Kidney (tissue), 14 donors: ENCODE measurements around the gene NTRK3. TPM values are rescaled to one million over a fixed set of nuclear protein-coding genes. Genes with fewer than 3 reads are reported as not detected.

Source experiments
- DNase-seq, 5 donors: peaks; one replicate each; pipeline ENCODE4 v3.0.0-alpha.2; 2013 to 2020
- FAIRE-seq: peaks from 2 replicates; lab custom pipeline; 2012; peaks lifted over from hg19 to GRCh38; lab: Jason Lieb, UNC
- H3K27ac ChIP-seq, 2 donors: one replicate each; pipeline ENCODE4 v1.7.0; 2013; ENCODE audit warnings: low read depth in 2 of 2, low read length in 2 of 2, inconsistent platforms in 1 of 2
- H3K27me3 ChIP-seq: one replicate; pipeline ENCODE4 v1.7.1; 2013; ENCODE audit warnings: low read length, inconsistent platforms; ENCODE audit not compliant: control insufficient read depth, insufficient read depth
- H3K36me3 ChIP-seq, 3 donors: one replicate each; pipeline versions ENCODE4 v1.7.0 to v1.7.1; 2013; ENCODE audit warnings: low read length in 3 of 3, control low read depth in 1 of 3, inconsistent platforms in 1 of 3; ENCODE audit not compliant: insufficient read depth in 3 of 3, control insufficient read depth in 2 of 3
- H3K4me1 ChIP-seq, 3 donors: one replicate each; pipeline versions ENCODE4 v1.7.0 to v1.7.1; 2013; ENCODE audit warnings: low read length in 3 of 3, inconsistent platforms in 1 of 3, low read depth in 1 of 3; ENCODE audit not compliant: control insufficient read depth in 2 of 3, insufficient read depth in 2 of 3
- H3K4me3 ChIP-seq, 3 donors: one replicate each; pipeline versions ENCODE4 v1.7.0 to v1.8.1; 2013; ENCODE audit warnings: low read length in 3 of 3, control low read depth in 1 of 3, inconsistent platforms in 1 of 3
- H3K9ac ChIP-seq, 3 donors: one replicate each; pipeline versions ENCODE4 v1.7.0 to v1.7.1; 2013; ENCODE audit warnings: low read length in 3 of 3, control low read depth in 1 of 3, inconsistent platforms in 1 of 3
- H3K9me3 ChIP-seq, 3 donors: one replicate each; pipeline versions ENCODE4 v1.7.0 to v1.7.1; 2013; ENCODE audit warnings: low read length in 3 of 3, control low read depth in 1 of 3, inconsistent platforms in 1 of 3; ENCODE audit not compliant: control insufficient read depth in 2 of 3, insufficient read depth in 1 of 3
- CTCF ChIP-seq: IDR thresholded peaks from 3 replicates; pipeline ENCODE4 v1.5.1; 2012; ENCODE audit warnings: mild to moderate bottlenecking, moderate library complexity, borderline replicate concordance; ENCODE audit not compliant: insufficient read depth; ENCODE audit errors: extremely low read depth
- intact Hi-C: fragments of 100-400 bp; cut with DNase I; formaldehyde crosslinking; loops from one replicate; pipeline ENCODE4 v1.11.1; 2022
- polyA plus RNA-seq: library from polyadenylated mRNA; stranded (reverse); fragments of 350-450 nt; fragmentation: Illumina TruSeq; extraction: RNeasy Lipid Tissue Mini Kit (QIAGEN cat#74804); gene quantifications from one replicate; pipeline ENCODE4 v1.2.3, GENCODE V29; 2014; ENCODE audit warnings: low read depth, low replicate concordance; ENCODE audit not compliant: insufficient read depth
- total RNA-seq: library from RNA; stranded (reverse); fragmentation: NEBNext Ultra II Directional; extraction: Animal tissue kit (Norgen Biotek cat#: 25700); gene quantifications from one replicate; pipeline ENCODE4 v1.2.1, GENCODE V29; 2021
- donor health status: control.
- donor health status: control.
- donor health status: control.
- donor health status: control.
- donor health status: control.
- donor health status: DM: yes; HTN: yes; CAD: no.
- donor health status: Normal renal cell carcinoma (clear cell type).

The NTRK3 gene
- total and polyA plus RNA-seq, 2 donors from 2014 or later, result 8.9 to 25.5 TPM

GRCh38 chr15:87924433-87924832 is 332.1 kb downstream of the NTRK3 start:
- FAIRE-seq, result no peak
- DNase-seq, result no peak
- H3K4me1 ChIP-seq, result no peaks in the 10 kb centered on the region
- H3K9me3 ChIP-seq, result no peaks in the 10 kb centered on the region
- no peak overlapping the region for H3K27ac ChIP-seq
- H3K27me3 ChIP-seq, result no peaks in the 10 kb centered on the region
- H3K4me3 ChIP-seq, result no peak overlapping the region
- no peak for TF ChIP-seq CTCF
- intact Hi-C loops, result no loop called here
- H3K36me3 ChIP-seq, result no peaks in the 10 kb centered on the region
- no peak overlapping the region for H3K9ac ChIP-seq

- DNase-seq, result no peak
- no peak for TF ChIP-seq CTCF
- Histone ChIP-seq H3K27ac (no peak overlapping the region), H3K27me3 (no peaks in the 10 kb centered on the region), H3K36me3 (no peaks in the 10 kb centered on the region), H3K9me3 (no peaks in the 10 kb centered on the region), H3K4me3 (no peak overlapping the region), H3K4me1 (no peaks in the 10 kb centered on the region), H3K9ac (no peak overlapping the region)
- intact Hi-C loops, result no loop called here
- FAIRE-seq, result no peak
Measured at GRCh38 chr15:87919064-87919463, 337.5 kb downstream of the NTRK3 start.

GRCh38 chr15:87917480-87917879 is 339.1 kb downstream of the NTRK3 start:
- no peak overlapping the region for H3K9ac ChIP-seq
- H3K27me3 ChIP-seq, result no peaks in the 10 kb centered on the region
- DNase-seq, result no peak
- intact Hi-C loops, result no loop called here
- H3K9me3 ChIP-seq, result no peaks in the 10 kb centered on the region
- H3K36me3 ChIP-seq, result no peaks in the 10 kb centered on the region
- H3K4me1 ChIP-seq, result no peaks in the 10 kb centered on the region
- no peak overlapping the region for H3K4me3 ChIP-seq
- FAIRE-seq, result no peak
- TF ChIP-seq CTCF, result no peak
- H3K27ac ChIP-seq, result no peak overlapping the region

GRCh38 chr15:87916208-87916607 is 340.3 kb downstream of the NTRK3 start:
- no peaks in the 10 kb centered on the region for H3K36me3 ChIP-seq
- H3K4me1 ChIP-seq, result no peaks in the 10 kb centered on the region
- H3K9ac ChIP-seq, result no peak overlapping the region
- no peak overlapping the region for H3K4me3 ChIP-seq
- H3K9me3 ChIP-seq, result no peaks in the 10 kb centered on the region
- intact Hi-C loops, result no loop called here
- no peak overlapping the region for H3K27ac ChIP-seq
- no peaks in the 10 kb centered on the region for H3K27me3 ChIP-seq
- TF ChIP-seq CTCF, result no peak
- no peak for DNase-seq
- no peak for FAIRE-seq
